Esophagus squamous epithelium (tissue), 5 donors: ENCODE measurements around the gene MAP2K7. TPM values are rescaled to one million over a fixed set of nuclear protein-coding genes. Genes with fewer than 3 reads are reported as not detected.
"Not testable (repeated sequence)": the region's sequence is repeated elsewhere in the genome, so short reads cannot be mapped to it uniquely, and the experiment has no call there.

Experiments used
- DNase-seq: peaks from one replicate; lab custom pipeline; 2025; lab: John Stamatoyannopoulos, UW
- H3K27ac ChIP-seq, 4 donors: fragments of 200-600 bp; sonication (generic); one replicate each; pipeline ENCODE4 v1.5.1; 2016 to 2019; ENCODE audit warnings: mild to moderate bottlenecking in 1 of 4
- H3K27me3 ChIP-seq, 4 donors: fragments of 200-600 bp; sonication (generic); 1 replicate in 3 of 4; 2 replicates in 1 of 4; pipeline versions ENCODE4 v1.5.1 to v1.6.0; 2017 to 2021; ENCODE audit warnings: antibody characterized with exemption in 1 of 4
- H3K36me3 ChIP-seq, 3 donors: fragments of 200-600 bp; sonication (generic); one replicate each; pipeline ENCODE4 v1.5.1; 2016 to 2019
- H3K4me1 ChIP-seq, 3 donors: fragments of 200-600 bp; sonication (generic); one replicate each; pipeline ENCODE4 v1.5.1; 2017 to 2019
- H3K4me3 ChIP-seq, 4 donors: fragments of 200-600 bp; sonication (generic); 1 replicate in 3 of 4; 2 replicates in 1 of 4; pipeline ENCODE4 v1.5.1; 2016 to 2019; ENCODE audit warnings: mild to moderate bottlenecking in 2 of 4, moderate library complexity in 1 of 4
- H3K9me3 ChIP-seq, 3 donors: fragments of 200-600 bp; sonication (generic); one replicate each; pipeline ENCODE4 v1.5.1; 2016 to 2019
- CTCF ChIP-seq, 6 experiments: fragments of 450-650 bp in 4 of 6; fragments of 200-600 bp in 2 of 6; sonication (generic) in 2 of 6; IDR thresholded peaks; one replicate each; pipeline ENCODE4 v1.5.1; 2016 to 2019; ENCODE audit warnings: antibody characterized with exemption in 6 of 6, mild to moderate bottlenecking in 4 of 6, moderate library complexity in 4 of 6
- POLR2A ChIP-seq, 4 donors: fragments of 450-650 bp; IDR thresholded peaks; one replicate each; pipeline ENCODE4 v1.6.1; 2017; ENCODE audit warnings: antibody characterized with exemption in 4 of 4, mild to moderate bottlenecking in 4 of 4, moderate library complexity in 3 of 4
- WGBS, 2 donors: methylation state at CpG; one replicate each; pipeline ENCODE4 v1.1.5; 2018; 5-methylcytosine and 5-hydroxymethylcytosine counted together
- intact Hi-C: fragments of 100-400 bp; cut with DNase I; formaldehyde crosslinking; loops from one replicate; pipeline ENCODE4 v1.15.0; 2022
- total RNA-seq, 4 donors: library from RNA; depleted of rRNA; stranded (reverse); fragments of >200 nt; gene quantifications; one replicate each; pipeline ENCODE4 v1.1.0, GENCODE V29; 2016
- donor health status: DM: yes; HTN: yes; CAD: no.

MAP2K7 gene
- total RNA-seq, 4 donors from 2014 or later: 8.6 to 17.3 (median 13.8) TPM

GRCh38 chr19:7857727-7858108 is 46.0 kb upstream of the MAP2K7 start:
- intact Hi-C loops: loop anchor here (10.0 kb wide), 1 partner anchor 47 kb away; the partner anchor contains the start of gene MAP2K7

GRCh38 chr19:7858109-7858770 is 45.4 kb upstream of the MAP2K7 start:
- H3K36me3 ChIP-seq: peaks cover 0 to 25% (median 0%) of the 10 kb centered on the region in 3 donors
- intact Hi-C loops: loop anchor here (10.0 kb wide), 1 partner anchor 47 kb away; the partner anchor contains the start of gene MAP2K7
- no peak for DNase-seq
- TF ChIP-seq CTCF (IDR thresholded peaks at IDR 0.05) (no peak), POLR2A (IDR thresholded peaks at IDR 0.05) (no peak)
- H3K27me3 ChIP-seq: peaks cover 0 to 76% (median 0%) of the 10 kb centered on the region in 4 donors
- peaks cover 12 to 36% (median 19%) of the 10 kb centered on the region in 3 donors for H3K4me1 ChIP-seq
- no peak overlapping the region for H3K4me3 ChIP-seq
- 47% methylated on average over 15 of the region's 29 CpGs; no CpG with 5 or more reads in 1 of the 2 donors for whole genome bisulfite sequencing, 2 donors
- no peaks in the 10 kb centered on the region for H3K9me3 ChIP-seq
- H3K27ac ChIP-seq: no peak overlapping the region

More at GRCh38 chr19:7857727-7858108, 46.0 kb upstream of the MAP2K7 start:
- 67 to 73% methylated on average over 2 to 7 of the region's 8 CpGs for WGBS, 2 donors
- Histone ChIP-seq H3K27ac (no peak overlapping the region), H3K9me3 (no peaks in the 10 kb centered on the region), H3K36me3 (peaks cover 0 to 25% (median 0%) of the 10 kb centered on the region in 3 donors), H3K4me3 (no peak overlapping the region), H3K4me1 (peaks cover 13 to 36% (median 18%) of the 10 kb centered on the region in 3 donors), H3K27me3 (peaks cover 0 to 71% (median 0%) of the 10 kb centered on the region in 4 donors)
- DNase-seq: no peak
- TF ChIP-seq CTCF (IDR thresholded peaks at IDR 0.05): no peak
- no peak for TF ChIP-seq POLR2A (IDR thresholded peaks at IDR 0.05)

- not testable (repeated sequence) for DNase-seq, H3K4me3 ChIP-seq, H3K9me3 ChIP-seq, H3K27ac ChIP-seq
- intact Hi-C loops: loop anchor here (10.0 kb wide), 1 partner anchor 46 kb away; the partner anchor contains the start of gene MAP2K7
- peaks cover 9 to 35% (median 16%) of the 10 kb centered on the region in 3 donors for H3K4me1 ChIP-seq
- 85 to 92% methylated on average over 4 to 8 of the region's 8 CpGs for WGBS, 2 donors
- H3K27me3 ChIP-seq: peaks cover 0 to 84% (median 0%) of the 10 kb centered on the region in 4 donors
- peaks cover 0 to 25% (median 0%) of the 10 kb centered on the region in 3 donors for H3K36me3 ChIP-seq
Measured at GRCh38 chr19:7859087-7859486, 44.6 kb upstream of the MAP2K7 start.

- Histone ChIP-seq H3K4me1 (peaks cover 9 to 45% (median 16%) of the 10 kb centered on the region in 3 donors), H3K36me3 (peaks cover 0 to 25% (median 0%) of the 10 kb centered on the region in 3 donors), H3K4me3 (no peak overlapping the region), H3K27ac (no peak overlapping the region), H3K27me3 (peaks cover 0 to 90% (median 0%) of the 10 kb centered on the region in 4 donors), H3K9me3 (no peaks in the 10 kb centered on the region)
- WGBS, 2 donors: 94% methylated on average over 9 of the region's 22 CpGs; no CpG with 5 or more reads in 1 of the 2 donors
- no peak for TF ChIP-seq POLR2A (IDR thresholded peaks at IDR 0.05)
- no peak for TF ChIP-seq CTCF (IDR thresholded peaks at IDR 0.05)
- intact Hi-C loops: loop anchor here (10.0 kb wide), 1 partner anchor 45 kb away; the partner anchor contains the start of gene MAP2K7
- no peak for DNase-seq
Measured at GRCh38 chr19:7859831-7860713, 43.6 kb upstream of the MAP2K7 start.
